ENCODE data around the gene EHBP1.

DNA sequence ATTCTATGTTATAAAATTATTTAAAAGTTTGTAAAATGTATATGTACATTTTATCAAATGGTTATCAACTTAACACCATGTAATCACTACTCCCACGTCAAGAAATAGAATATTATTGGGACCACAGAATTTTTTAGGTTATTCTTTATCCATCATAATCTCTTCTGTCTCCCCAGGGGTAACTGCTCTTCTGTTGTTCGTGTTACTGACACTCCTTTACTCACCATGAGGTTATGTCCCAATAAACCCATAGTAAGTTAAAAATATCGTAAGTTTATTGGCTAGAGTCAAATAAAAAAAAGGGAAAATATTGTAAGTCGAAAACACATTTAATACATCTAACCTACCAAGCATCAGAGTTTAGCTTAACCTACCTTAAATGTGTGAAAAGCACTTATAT is 359.1 kb downstream of the EHBP1 start:
- TF ChIP-seq POLR2A (IDR thresholded peaks at IDR 0.05) (no peak), POLR2AphosphoS5 (IDR thresholded peaks at IDR 0.05) (no peak)
- TF ChIP-seq, protein P1, sequence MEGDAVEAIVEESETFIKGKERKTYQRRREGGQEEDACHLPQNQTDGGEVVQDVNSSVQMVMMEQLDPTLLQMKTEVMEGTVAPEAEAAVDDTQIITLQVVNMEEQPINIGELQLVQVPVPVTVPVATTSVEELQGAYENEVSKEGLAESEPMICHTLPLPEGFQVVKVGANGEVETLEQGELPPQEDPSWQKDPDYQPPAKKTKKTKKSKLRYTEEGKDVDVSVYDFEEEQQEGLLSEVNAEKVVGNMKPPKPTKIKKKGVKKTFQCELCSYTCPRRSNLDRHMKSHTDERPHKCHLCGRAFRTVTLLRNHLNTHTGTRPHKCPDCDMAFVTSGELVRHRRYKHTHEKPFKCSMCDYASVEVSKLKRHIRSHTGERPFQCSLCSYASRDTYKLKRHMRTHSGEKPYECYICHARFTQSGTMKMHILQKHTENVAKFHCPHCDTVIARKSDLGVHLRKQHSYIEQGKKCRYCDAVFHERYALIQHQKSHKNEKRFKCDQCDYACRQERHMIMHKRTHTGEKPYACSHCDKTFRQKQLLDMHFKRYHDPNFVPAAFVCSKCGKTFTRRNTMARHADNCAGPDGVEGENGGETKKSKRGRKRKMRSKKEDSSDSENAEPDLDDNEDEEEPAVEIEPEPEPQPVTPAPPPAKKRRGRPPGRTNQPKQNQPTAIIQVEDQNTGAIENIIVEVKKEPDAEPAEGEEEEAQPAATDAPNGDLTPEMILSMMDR (IDR thresholded peaks at IDR 0.05) = no peak

Data from suprapubic skin (tissue), 4 donors.